IMR-90 (cell line): ENCODE data around the gene SLC19A1. TPM values are rescaled to one million over a fixed set of nuclear protein-coding genes. Genes with fewer than 3 reads are reported as not detected.

ENCODE experiments used
- ATAC-seq: fragments of 200-7000 bp; cut with Tn5 transposase; 2 replicates; pipeline ENCODE4 v1.9.1; 2020; ENCODE audit warnings: low read depth, mild to moderate bottlenecking, moderate library complexity
- BruUV-seq: library from RNA; stranded (reverse); fragments of 400-500 nt; replicated peaks from 2 replicates; lab custom pipeline; 2021; lab: Mats Ljungman, UMichigan
- CTCF ChIA-PET: fragments of 300-600 bp; formaldehyde crosslinking; extraction: SDS; loops from one replicate; lab custom pipeline; 2021; ENCODE audit warnings: antibody characterized with exemption; lab: Yijun Ruan, JAX
- POLR2A ChIA-PET: fragments of 300-600 bp; sonication (Branson Sonifier 250); formaldehyde crosslinking; loops from one replicate; lab custom pipeline; 2022; ENCODE audit warnings: antibody characterized with exemption; ENCODE audit not compliant: unreplicated experiment; lab: Charles Lee
- DNase-seq: peaks from one replicate; pipeline ENCODE4 v3.0.0; 2013
- H2AFZ ChIP-seq: replicated peaks from 2 replicates; pipeline ENCODE3; 2013; ENCODE audit warnings: low read length, mild to moderate bottlenecking; ENCODE audit not compliant: poor library complexity
- H2AK5ac ChIP-seq: 2 replicates; pipeline ENCODE4 v1.6.1; 2013; ENCODE audit warnings: low read depth, low read length, inconsistent platforms
- H2AK9ac ChIP-seq: replicated peaks from 2 replicates; pipeline ENCODE3; 2013; ENCODE audit warnings: mild to moderate bottlenecking, low read depth, low read length, moderate library complexity; ENCODE audit not compliant: poor library complexity
- H2BK120ac ChIP-seq: 2 replicates; pipeline ENCODE4 v1.6.1; 2013; ENCODE audit warnings: low read depth, low read length, inconsistent platforms
- H2BK15ac ChIP-seq: 3 replicates; pipeline ENCODE4 v1.6.1; 2013; ENCODE audit warnings: low read depth, low read length, inconsistent platforms
- H2BK20ac ChIP-seq: 2 replicates; pipeline ENCODE4 v1.6.1; 2013; ENCODE audit warnings: low read depth, mild to moderate bottlenecking, inconsistent platforms, low read length, moderate library complexity
- H2BK5ac ChIP-seq: 2 replicates; pipeline ENCODE4 v1.6.1; 2013; ENCODE audit warnings: mild to moderate bottlenecking, low read depth, low read length, inconsistent platforms; ENCODE audit not compliant: poor library complexity, severe bottlenecking
- H3K14ac ChIP-seq: replicated peaks from 2 replicates; pipeline ENCODE4 v1.6.1; 2013; ENCODE audit warnings: low read depth, low read length, inconsistent platforms
- H3K18ac ChIP-seq: 2 replicates; pipeline ENCODE4 v1.6.1; 2013; ENCODE audit warnings: low read depth, low read length, control low read depth
- H3K23ac ChIP-seq: 2 replicates; pipeline ENCODE4 v1.6.1; 2013; ENCODE audit warnings: low read depth, low read length, inconsistent platforms
- H3K27ac ChIP-seq: 2 replicates; pipeline ENCODE4 v1.5.1; 2013; ENCODE audit warnings: mild to moderate bottlenecking, control low read depth, low read length; ENCODE audit not compliant: insufficient read depth
- H3K27me3 ChIP-seq: 2 replicates; pipeline ENCODE4 v1.6.1; 2013; ENCODE audit warnings: low read length; ENCODE audit not compliant: control insufficient read depth, insufficient read depth
- H3K36me3 ChIP-seq: 2 replicates; pipeline ENCODE4 v1.6.1; 2013; ENCODE audit warnings: low read length, mixed read lengths; ENCODE audit not compliant: control insufficient read depth, insufficient read depth
- H3K4ac ChIP-seq: 2 replicates; pipeline ENCODE4 v1.6.1; 2013; ENCODE audit warnings: low read depth, low read length, inconsistent platforms
- H3K4me1 ChIP-seq: 2 replicates; pipeline ENCODE4 v1.6.1; 2013; ENCODE audit warnings: low read length, mixed read lengths; ENCODE audit not compliant: control insufficient read depth, insufficient read depth
- H3K4me2 ChIP-seq: 2 replicates; pipeline ENCODE4 v1.6.1; 2013; ENCODE audit warnings: low read depth, mild to moderate bottlenecking, control low read depth, low read length, moderate library complexity
- H3K4me3 ChIP-seq: 2 replicates; pipeline ENCODE4 v1.5.1; 2013; ENCODE audit warnings: low read depth, mild to moderate bottlenecking, control low read depth, low read length, moderate library complexity; ENCODE audit not compliant: insufficient read depth
- H3K56ac ChIP-seq: 2 replicates; pipeline ENCODE4 v1.6.1; 2013; ENCODE audit warnings: low read length, inconsistent platforms; ENCODE audit not compliant: insufficient read depth; ENCODE audit errors: extremely low read depth
- H3K79me1 ChIP-seq, 2 experiments: 2 replicates each; pipeline ENCODE4 v1.6.1; 2013; ENCODE audit warnings: low read length in 2 of 2, inconsistent platforms in 1 of 2, low read depth in 1 of 2
- H3K9ac ChIP-seq: 2 replicates; pipeline ENCODE4 v1.6.1; 2013; ENCODE audit warnings: low read depth, low read length, control low read depth
- H3K9me1 ChIP-seq: 2 replicates; pipeline ENCODE4 v1.6.1; 2013; ENCODE audit warnings: low read length, inconsistent platforms; ENCODE audit not compliant: insufficient read depth
- H3K9me3 ChIP-seq: 2 replicates; pipeline ENCODE4 v1.6.1; 2013; ENCODE audit warnings: low read length; ENCODE audit not compliant: control insufficient read depth, insufficient read depth
- H4K20me1 ChIP-seq: 2 replicates; pipeline ENCODE4 v1.6.1; 2013; ENCODE audit warnings: low read length, inconsistent platforms; ENCODE audit not compliant: insufficient read depth
- H4K5ac ChIP-seq: 2 replicates; pipeline ENCODE4 v1.6.1; 2013; ENCODE audit warnings: mild to moderate bottlenecking, low read depth, low read length, control low read depth
- H4K8ac ChIP-seq, 2 experiments: 2 replicates each; pipeline ENCODE4 v1.6.1; 2013; ENCODE audit warnings: low read depth in 2 of 2, low read length in 2 of 2, control low read depth in 1 of 2, inconsistent platforms in 1 of 2
- H4K91ac ChIP-seq: 2 replicates; pipeline ENCODE4 v1.6.1; 2013; ENCODE audit warnings: low read depth, low read length, inconsistent platforms; ENCODE audit not compliant: insufficient read depth
- MAFK ChIP-seq: IDR thresholded peaks from 2 replicates; pipeline ENCODE4 v1.6.1; 2012; ENCODE audit warnings: low read depth, low read length, improper control_type of control experiment
- POLR2A ChIP-seq: IDR thresholded peaks from 2 replicates; pipeline ENCODE4 v1.6.1; 2012; ENCODE audit warnings: mild to moderate bottlenecking, low read depth, low read length
- USF2 ChIP-seq: fragments of 150-350 bp; IDR thresholded peaks from 2 replicates; pipeline ENCODE4 v1.6.1; 2017; ENCODE audit warnings: mild to moderate bottlenecking, antibody characterized with exemption, low read length, low read depth
- WGBS, 2 experiments: methylation state at CpG; one replicate each; pipeline versions ENCODE4 v1.1.5 to v1.1.7; 2013; ENCODE audit warnings: missing lambda C conversion rate in 2 of 2; ENCODE audit not compliant: insufficient read length in 1 of 2; ENCODE audit errors: extremely low coverage in 2 of 2; 5-methylcytosine and 5-hydroxymethylcytosine counted together
- dilution Hi-C: fragments of 300-500 bp; cut with HindIII; formaldehyde crosslinking; loops from one replicate; pipeline ENCODE4 v1.14.3; 2018; ENCODE audit warnings: low sequenced_read_pairs; ENCODE audit not compliant: unreplicated experiment
- in situ Hi-C: fragments of 300-500 bp; cut with MboI; formaldehyde crosslinking; loops from 3 replicates; pipeline ENCODE4 v1.14.3; 2019; ENCODE audit warnings: low sequenced_read_pairs, inconsistent platforms, mixed read lengths
- intact Hi-C: fragments of 100-400 bp; cut with micrococcal nuclease; formaldehyde crosslinking; loops from 2 replicates; pipeline ENCODE4 v1.10.0; 2022
- polyA plus RNA-seq, 3 experiments: library from polyadenylated mRNA; depleted of rRNA; stranded (reverse); fragments of >200 nt; gene quantifications; 2 replicates each; pipeline ENCODE4 v1.2.3, GENCODE V29; 2012; ENCODE audit warnings: low replicate concordance in 1 of 3
- total RNA-seq: library from RNA; depleted of rRNA; stranded (reverse); fragments of >200 nt; gene quantifications from 2 replicates; pipeline ENCODE4 v1.2.3, GENCODE V29; 2012

The SLC19A1 gene
- total and polyA plus RNA-seq, 2 of the 4 experiments (the other 2 are of a cell fraction) = 2.2 to 16.2 TPM

GRCh38 chr21:45521241-45521640, 21.0 kb downstream of the SLC19A1 start:
- Histone ChIP-seq H4K91ac (no peak overlapping the region), H3K27ac (no peak overlapping the region), H2AK5ac (no peak overlapping the region), H3K18ac (no peak overlapping the region), H3K9me1 (no peaks in the 10 kb centered on the region), H2AK9ac (no peak overlapping the region), H2BK120ac (no peak overlapping the region), H3K4me3 (no peak overlapping the region), H2BK15ac (no peak overlapping the region), H3K14ac (no peak overlapping the region), H4K20me1 (no peaks in the 10 kb centered on the region), H4K8ac (no peak overlapping the region), H2BK20ac (no peak overlapping the region), H3K36me3 (peaks cover 10% of the 10 kb centered on the region), H3K27me3 (no peaks in the 10 kb centered on the region), H2BK5ac (no peak overlapping the region), H3K56ac (no peak overlapping the region), H3K9ac (no peak overlapping the region), H2AFZ (no peak overlapping the region), H3K79me1 (peaks cover 5 to 6% of the 10 kb centered on the region in 2 experiments; a peak in 2 of 4 replicates), H3K4ac (no peak overlapping the region), H4K5ac (no peak overlapping the region), H3K4me2 (no peak overlapping the region), H3K9me3 (peaks cover 16% of the 10 kb centered on the region), H3K4me1 (no peaks in the 10 kb centered on the region), H3K23ac (no peak overlapping the region)
- intact Hi-C loops = no loop called here
- WGBS, 2 experiments = no CpG with 5 or more reads among the region's 2 CpGs
- ATAC-seq = no peak
- dilution Hi-C loops = no loop called here
- no peak for DNase-seq
- ChIA-PET POLR2A (no interaction called here), CTCF (no interaction called here)
- TF ChIP-seq POLR2A (no peak), USF2 (no peak), MAFK (no peak)
- no TSS peak for BruUV-seq
- in situ Hi-C loops = no loop called here
